ENCODE measurements around the gene CAMTA2.
"Not testable (repeated sequence)": the region's sequence is repeated elsewhere in the genome, so short reads cannot be mapped to it uniquely, and the experiment has no call there.

GRCh38 chr17:5030168-5030567 lies 42.7 kb upstream of the CAMTA2 start:
- TF ChIP-seq POLR2A, CTCF (IDR thresholded peaks at IDR 0.05): not testable (repeated sequence)

Data from right lobe of liver (tissue), 4 donors.